Measurements from ENCODE around the gene CCR6. TPM values are rescaled to one million over a fixed set of nuclear protein-coding genes. Genes with fewer than 3 reads are reported as not detected.

Gene CCR6
- polyA plus RNA-seq, 2 of the 4 experiments (the other 2 are of a cell fraction): 0.01 TPM; not detected in 1

GRCh38 chr6:167161851-167162467 is 39.1 kb downstream of the CCR6 start:
- CTCF ChIA-PET: interaction anchor here (1.1 to 1.5 kb wide), 2 partner anchors 20 to 387 kb away, joined by 3 to 4 read pairs; no protein-coding TSS in a partner anchor
- Histone ChIP-seq H3K4me3 (no peak overlapping the region), H3K4me1 (no peaks in the 10 kb centered on the region), H3K4me2 (no peak overlapping the region), H3K27ac (no peak overlapping the region), H3K9me3 (no peaks in the 10 kb centered on the region)
- WGBS (ENCODE audit: missing lambda C conversion rate): 75% methylated on average over 5 of the region's 5 CpGs
- TF ChIP-seq, protein P1, sequence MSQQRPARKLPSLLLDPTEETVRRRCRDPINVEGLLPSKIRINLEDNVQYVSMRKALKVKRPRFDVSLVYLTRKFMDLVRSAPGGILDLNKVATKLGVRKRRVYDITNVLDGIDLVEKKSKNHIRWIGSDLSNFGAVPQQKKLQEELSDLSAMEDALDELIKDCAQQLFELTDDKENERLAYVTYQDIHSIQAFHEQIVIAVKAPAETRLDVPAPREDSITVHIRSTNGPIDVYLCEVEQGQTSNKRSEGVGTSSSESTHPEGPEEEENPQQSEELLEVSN (IDR thresholded peaks at IDR 0.05; ENCODE audit: borderline replicate concordance, low read depth): no peak
- TF ChIP-seq, protein P2, sequence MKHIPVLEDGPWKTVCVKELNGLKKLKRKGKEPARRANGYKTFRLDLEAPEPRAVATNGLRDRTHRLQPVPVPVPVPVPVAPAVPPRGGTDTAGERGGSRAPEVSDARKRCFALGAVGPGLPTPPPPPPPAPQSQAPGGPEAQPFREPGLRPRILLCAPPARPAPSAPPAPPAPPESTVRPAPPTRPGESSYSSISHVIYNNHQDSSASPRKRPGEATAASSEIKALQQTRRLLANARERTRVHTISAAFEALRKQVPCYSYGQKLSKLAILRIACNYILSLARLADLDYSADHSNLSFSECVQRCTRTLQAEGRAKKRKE (CRISPR knock-in tag; IDR thresholded peaks at IDR 0.05; ENCODE audit: low read depth): no peak
- TF ChIP-seq BHLHE40 (IDR thresholded peaks at IDR 0.05; ENCODE audit: low read depth, low read length) (no peak), HDAC2 (IDR thresholded peaks at IDR 0.05) (no peak), SMC3 (IDR thresholded peaks at IDR 0.05) (no peak), ZC3H11A (IDR thresholded peaks at IDR 0.05) (no peak), KDM1A (IDR thresholded peaks at IDR 0.05; ENCODE audit: low read depth) (no peak), RFX5 (IDR thresholded peaks at IDR 0.05) (no peak), NFE2L2 (conservative IDR thresholded peaks at IDR 0.05; ENCODE audit: low read length) (no peak), FOXS1 (CRISPR knock-in tag; IDR thresholded peaks at IDR 0.05) (no peak), HOXB5 (CRISPR knock-in tag; IDR thresholded peaks at IDR 0.05) (no peak), FOSL2 (IDR thresholded peaks at IDR 0.05) (no peak), FOSL2 (CRISPR knock-in tag; IDR thresholded peaks at IDR 0.05) (no peak), CBX8 (IDR thresholded peaks at IDR 0.05) (no peak), HEYL (CRISPR knock-in tag; IDR thresholded peaks at IDR 0.05) (no peak), JUN (IDR thresholded peaks at IDR 0.05) (no peak), ZNF302 (CRISPR knock-in tag; IDR thresholded peaks at IDR 0.05) (no peak), FOSB (CRISPR knock-in tag; IDR thresholded peaks at IDR 0.05) (no peak), BCL3 (IDR thresholded peaks at IDR 0.05) (no peak), GATA3 (IDR thresholded peaks at IDR 0.05; ENCODE audit: borderline replicate concordance) (no peak)
- ATAC-seq: no peak
- POLR2A ChIA-PET: no interaction called here
- no peak for DNase-seq (ENCODE audit: low read depth in 1 of 2, low spot score in 1 of 2)
- no peak for FAIRE-seq

DNA sequence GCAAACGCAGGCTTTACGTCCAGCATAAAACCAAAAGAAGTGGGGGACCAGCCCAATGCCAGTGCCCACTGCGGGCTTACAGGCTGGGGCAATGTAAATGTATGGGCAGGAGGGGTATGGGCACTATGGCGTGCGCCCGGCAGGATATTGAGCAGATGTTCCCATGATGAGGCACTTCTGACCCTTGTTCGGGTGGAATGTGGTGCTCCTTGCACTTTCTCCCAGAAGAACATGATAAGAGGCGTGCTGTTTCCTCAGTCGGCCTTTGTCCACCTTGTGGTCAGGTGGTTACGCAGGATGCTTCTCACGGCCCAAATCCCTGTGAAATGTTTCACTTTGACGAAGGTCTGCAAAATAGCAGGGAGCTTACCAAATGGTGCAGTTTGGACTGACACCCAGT is 39.7 kb downstream of the CCR6 start:
- CTCF ChIA-PET: interaction anchor here (0.6 to 1.3 kb wide), 2 partner anchors 21 to 239 kb away, joined by 3 read pairs; no protein-coding TSS in a partner anchor
- H3K4me3 ChIP-seq: no peak overlapping the region
- 74% methylated on average over 12 of the region's 12 CpGs for WGBS (ENCODE audit: missing lambda C conversion rate)
- FAIRE-seq (no peak), ATAC-seq (no peak), DNase-seq (ENCODE audit: low read depth in 1 of 2, low spot score in 1 of 2) (no peak)
- TF ChIP-seq ESRRA (IDR thresholded peaks at IDR 0.05; ENCODE audit: borderline replicate concordance, low read length) (no peak), ZNF302 (CRISPR knock-in tag; IDR thresholded peaks at IDR 0.05) (no peak), EHMT2 (IDR thresholded peaks at IDR 0.05; ENCODE audit: low read depth) (no peak), JUN (IDR thresholded peaks at IDR 0.05) (no peak), NFE2L2 (conservative IDR thresholded peaks at IDR 0.05; ENCODE audit: low read length) (no peak), USF2 (IDR thresholded peaks at IDR 0.05) (no peak), GATA3 (IDR thresholded peaks at IDR 0.05; ENCODE audit: borderline replicate concordance) (no peak), POLR2AphosphoS2 (conservative IDR thresholded peaks at IDR 0.05; ENCODE audit: low read length) (no peak), NPAS2 (CRISPR knock-in tag; IDR thresholded peaks at IDR 0.05; ENCODE audit: borderline replicate concordance) (no peak), SREBF2 (IDR thresholded peaks at IDR 0.05) (no peak), HEYL (CRISPR knock-in tag; IDR thresholded peaks at IDR 0.05) (no peak), HOXA7 (CRISPR knock-in tag; IDR thresholded peaks at IDR 0.05) (no peak), BCL3 (IDR thresholded peaks at IDR 0.05) (no peak), ZC3H11A (IDR thresholded peaks at IDR 0.05) (no peak), EP300 (IDR thresholded peaks at IDR 0.05) (no peak), CBX2 (IDR thresholded peaks at IDR 0.05; ENCODE audit: borderline replicate concordance, low read depth) (no peak), NR3C1 (IDR thresholded peaks at IDR 0.05) (no peak), FOXS1 (CRISPR knock-in tag; IDR thresholded peaks at IDR 0.05) (no peak)
- TF ChIP-seq, protein P3, sequence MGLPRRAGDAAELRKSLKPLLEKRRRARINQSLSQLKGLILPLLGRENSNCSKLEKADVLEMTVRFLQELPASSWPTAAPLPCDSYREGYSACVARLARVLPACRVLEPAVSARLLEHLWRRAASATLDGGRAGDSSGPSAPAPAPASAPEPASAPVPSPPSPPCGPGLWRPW (IDR thresholded peaks at IDR 0.05): no peak
- H3K4me1 ChIP-seq: no peaks in the 10 kb centered on the region
- no peak overlapping the region for H3K4me2 ChIP-seq
- H3K9me3 ChIP-seq: no peaks in the 10 kb centered on the region
- H3K27ac ChIP-seq: no peak overlapping the region
- POLR2A ChIA-PET: interaction anchor here (0.6 kb wide), 1 partner anchor 725 kb away, joined by 4 read pairs; no protein-coding TSS in a partner anchor
